ENCODE measurements around the gene H6PD. TPM values are rescaled to one million over a fixed set of nuclear protein-coding genes. Genes with fewer than 3 reads are reported as not detected.
A peak's percentile ranks its signal among the peaks of the same experiment; 100 is the strongest.

The H6PD gene
- total and polyA plus RNA-seq, 9 of the 15 experiments (the other 6 are each of a cell fraction or from before 2014, with no cell fraction given): 0.04 to 2.5 (median 0.95) TPM

DNA sequence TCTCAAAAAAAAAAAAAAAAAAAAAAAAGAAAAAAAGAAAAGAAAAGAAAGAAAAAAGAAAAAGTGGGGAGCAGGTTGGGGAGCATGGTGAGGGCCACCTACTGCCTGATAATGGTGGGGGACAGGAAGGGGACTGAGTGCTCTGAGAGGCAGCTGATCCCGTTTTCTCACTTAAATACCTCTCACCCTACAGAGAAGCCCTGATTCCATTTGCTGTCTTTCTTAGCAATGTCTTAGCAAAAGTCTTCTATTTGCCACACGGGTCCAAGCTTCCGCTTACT, 692 bp upstream of the H6PD start:
- peak overlapping the region; percentile 31 to 93; a peak in 2 of 4 replicates for H3K9ac ChIP-seq (ENCODE audit: insufficient read depth in 1 of 2, low read depth in 2 of 2, low read length in 2 of 2)
- intact Hi-C loops (cut with micrococcal nuclease): no loop called here
- WGBS (ENCODE audit: insufficient coverage, low coverage, missing lambda C conversion rate): 16% methylated on average over 3 of the region's 3 CpGs
- DNase-seq (ENCODE audit: extremely low read depth in 1 of 4, low spot score in 3 of 4) (no peak), FAIRE-seq (no peak), ATAC-seq (no peak)
- CTCF ChIA-PET (ENCODE audit: low intra/inter-chr PET ratio): interaction anchor here (0.7 kb wide), 1 partner anchor 181 kb away, joined by 4 read pairs; no protein-coding TSS in a partner anchor
- peak overlapping the region; percentile 84 for H2AFZ ChIP-seq (ENCODE audit: low read depth, low read length)
- in situ Hi-C loops (cut with MboI): no loop called here
- H3K79me2 ChIP-seq (ENCODE audit: control insufficient read depth, insufficient read depth, low read length): peaks cover 6% of the 10 kb centered on the region; the same call in 1 of the 3 replicates
- POLR2A ChIA-PET: interaction anchor here (0.7 to 3.2 kb wide), 4 partner anchors 10 to 473 kb away, joined by 3 to 13 read pairs (median 3); no protein-coding TSS in a partner anchor
- BruUV-seq (replicated peaks): no TSS peak
- peaks cover 12 to 30% of the 10 kb centered on the region in 2 experiments; a peak in 4 of 5 replicates for H3K27me3 ChIP-seq (ENCODE audit: control insufficient read depth in 2 of 2, insufficient read depth in 2 of 2, low read length in 2 of 2)
- no peaks in the 10 kb centered on the region for H3K9me3 ChIP-seq (replicated peaks; ENCODE audit: control insufficient read depth, insufficient read depth, low read depth, low read length)
- H3K4me1 ChIP-seq (replicated peaks in 1 of 2; ENCODE audit: control insufficient read depth in 2 of 2, insufficient read depth in 2 of 2, low read length in 2 of 2): peaks cover 12 to 21% of the 10 kb centered on the region in 2 experiments
- H4K20me1 ChIP-seq (replicated peaks; ENCODE audit: control insufficient read depth, insufficient read depth, low read length): peaks cover 3% of the 10 kb centered on the region; the same call in 1 of the 2 replicates
- peak overlapping the region; percentile 64 for H3K4me3 ChIP-seq
- no peak overlapping the region for H3K27ac ChIP-seq (ENCODE audit: extremely low read depth, low read depth, low read length)
- no peaks in the 10 kb centered on the region for H3K9me1 ChIP-seq (ENCODE audit: control insufficient read depth, insufficient read depth, low read length)
- TF ChIP-seq, protein P1, sequence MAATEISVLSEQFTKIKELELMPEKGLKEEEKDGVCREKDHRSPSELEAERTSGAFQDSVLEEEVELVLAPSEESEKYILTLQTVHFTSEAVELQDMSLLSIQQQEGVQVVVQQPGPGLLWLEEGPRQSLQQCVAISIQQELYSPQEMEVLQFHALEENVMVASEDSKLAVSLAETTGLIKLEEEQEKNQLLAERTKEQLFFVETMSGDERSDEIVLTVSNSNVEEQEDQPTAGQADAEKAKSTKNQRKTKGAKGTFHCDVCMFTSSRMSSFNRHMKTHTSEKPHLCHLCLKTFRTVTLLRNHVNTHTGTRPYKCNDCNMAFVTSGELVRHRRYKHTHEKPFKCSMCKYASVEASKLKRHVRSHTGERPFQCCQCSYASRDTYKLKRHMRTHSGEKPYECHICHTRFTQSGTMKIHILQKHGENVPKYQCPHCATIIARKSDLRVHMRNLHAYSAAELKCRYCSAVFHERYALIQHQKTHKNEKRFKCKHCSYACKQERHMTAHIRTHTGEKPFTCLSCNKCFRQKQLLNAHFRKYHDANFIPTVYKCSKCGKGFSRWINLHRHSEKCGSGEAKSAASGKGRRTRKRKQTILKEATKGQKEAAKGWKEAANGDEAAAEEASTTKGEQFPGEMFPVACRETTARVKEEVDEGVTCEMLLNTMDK (IDR thresholded peaks at IDR 0.05; ENCODE audit: borderline replicate concordance, insufficient read depth, low read depth, low read length, poor library complexity, severe bottlenecking): no peak
- TF ChIP-seq, protein P2, sequence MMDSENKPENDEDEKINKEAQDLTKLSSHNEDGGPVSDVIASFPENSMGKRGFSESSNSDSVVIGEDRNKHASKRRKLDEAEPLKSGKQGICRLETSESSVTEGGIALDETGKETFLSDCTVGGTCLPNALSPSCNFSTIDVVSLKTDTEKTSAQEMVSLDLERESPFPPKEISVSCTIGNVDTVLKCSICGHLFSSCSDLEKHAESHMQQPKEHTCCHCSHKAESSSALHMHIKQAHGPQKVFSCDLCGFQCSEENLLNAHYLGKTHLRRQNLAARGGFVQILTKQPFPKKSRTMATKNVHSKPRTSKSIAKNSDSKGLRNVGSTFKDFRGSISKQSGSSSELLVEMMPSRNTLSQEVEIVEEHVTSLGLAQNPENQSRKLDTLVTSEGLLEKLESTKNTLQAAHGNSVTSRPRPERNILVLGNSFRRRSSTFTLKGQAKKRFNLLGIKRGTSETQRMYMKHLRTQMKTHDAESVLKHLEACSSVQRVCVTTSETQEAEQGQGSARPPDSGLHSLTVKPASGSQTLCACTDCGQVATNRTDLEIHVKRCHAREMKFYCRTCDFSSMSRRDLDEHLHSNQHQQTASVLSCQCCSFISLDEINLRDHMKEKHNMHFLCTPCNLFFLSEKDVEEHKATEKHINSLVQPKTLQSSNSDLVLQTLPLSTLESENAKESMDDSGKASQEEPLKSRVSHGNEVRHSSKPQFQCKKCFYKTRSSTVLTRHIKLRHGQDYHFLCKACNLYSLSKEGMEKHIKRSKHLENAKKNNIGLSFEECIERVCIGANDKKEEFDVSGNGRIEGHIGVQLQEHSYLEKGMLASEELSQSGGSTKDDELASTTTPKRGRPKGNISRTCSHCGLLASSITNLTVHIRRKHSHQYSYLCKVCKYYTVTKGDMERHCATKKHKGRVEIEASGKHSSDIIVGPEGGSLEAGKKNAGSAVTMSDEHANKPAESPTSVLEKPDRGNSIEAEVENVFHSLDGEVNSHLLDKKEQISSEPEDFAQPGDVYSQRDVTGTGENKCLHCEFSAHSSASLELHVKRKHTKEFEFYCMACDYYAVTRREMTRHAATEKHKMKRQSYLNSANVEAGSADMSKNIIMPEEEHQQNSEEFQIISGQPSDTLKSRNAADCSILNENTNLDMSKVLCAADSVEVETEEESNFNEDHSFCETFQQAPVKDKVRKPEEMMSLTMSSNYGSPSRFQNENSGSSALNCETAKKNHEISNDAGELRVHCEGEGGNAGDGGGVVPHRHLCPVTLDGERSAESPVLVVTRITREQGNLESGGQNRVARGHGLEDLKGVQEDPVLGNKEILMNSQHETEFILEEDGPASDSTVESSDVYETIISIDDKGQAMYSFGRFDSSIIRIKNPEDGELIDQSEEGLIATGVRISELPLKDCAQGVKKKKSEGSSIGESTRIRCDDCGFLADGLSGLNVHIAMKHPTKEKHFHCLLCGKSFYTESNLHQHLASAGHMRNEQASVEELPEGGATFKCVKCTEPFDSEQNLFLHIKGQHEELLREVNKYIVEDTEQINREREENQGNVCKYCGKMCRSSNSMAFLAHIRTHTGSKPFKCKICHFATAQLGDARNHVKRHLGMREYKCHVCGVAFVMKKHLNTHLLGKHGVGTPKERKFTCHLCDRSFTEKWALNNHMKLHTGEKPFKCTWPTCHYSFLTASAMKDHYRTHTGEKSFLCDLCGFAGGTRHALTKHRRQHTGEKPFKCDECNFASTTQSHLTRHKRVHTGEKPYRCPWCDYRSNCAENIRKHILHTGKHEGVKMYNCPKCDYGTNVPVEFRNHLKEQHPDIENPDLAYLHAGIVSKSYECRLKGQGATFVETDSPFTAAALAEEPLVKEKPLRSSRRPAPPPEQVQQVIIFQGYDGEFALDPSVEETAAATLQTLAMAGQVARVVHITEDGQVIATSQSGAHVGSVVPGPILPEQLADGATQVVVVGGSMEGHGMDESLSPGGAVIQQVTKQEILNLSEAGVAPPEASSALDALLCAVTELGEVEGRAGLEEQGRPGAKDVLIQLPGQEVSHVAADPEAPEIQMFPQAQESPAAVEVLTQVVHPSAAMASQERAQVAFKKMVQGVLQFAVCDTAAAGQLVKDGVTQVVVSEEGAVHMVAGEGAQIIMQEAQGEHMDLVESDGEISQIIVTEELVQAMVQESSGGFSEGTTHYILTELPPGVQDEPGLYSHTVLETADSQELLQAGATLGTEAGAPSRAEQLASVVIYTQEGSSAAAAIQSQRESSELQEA (IDR thresholded peaks at IDR 0.05; ENCODE audit: low read depth): 0 out of 2 replicates have a peak, but pooled peaks have one; percentile 51
- TF ChIP-seq, protein P3, sequence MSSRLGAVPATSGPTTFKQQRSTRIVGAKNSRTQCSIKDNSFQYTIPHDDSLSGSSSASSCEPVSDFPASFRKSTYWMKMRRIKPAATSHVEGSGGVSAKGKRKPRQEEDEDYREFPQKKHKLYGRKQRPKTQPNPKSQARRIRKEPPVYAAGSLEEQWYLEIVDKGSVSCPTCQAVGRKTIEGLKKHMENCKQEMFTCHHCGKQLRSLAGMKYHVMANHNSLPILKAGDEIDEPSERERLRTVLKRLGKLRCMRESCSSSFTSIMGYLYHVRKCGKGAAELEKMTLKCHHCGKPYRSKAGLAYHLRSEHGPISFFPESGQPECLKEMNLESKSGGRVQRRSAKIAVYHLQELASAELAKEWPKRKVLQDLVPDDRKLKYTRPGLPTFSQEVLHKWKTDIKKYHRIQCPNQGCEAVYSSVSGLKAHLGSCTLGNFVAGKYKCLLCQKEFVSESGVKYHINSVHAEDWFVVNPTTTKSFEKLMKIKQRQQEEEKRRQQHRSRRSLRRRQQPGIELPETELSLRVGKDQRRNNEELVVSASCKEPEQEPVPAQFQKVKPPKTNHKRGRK (tag; IDR thresholded peaks at IDR 0.05): peak; percentile 82
- TF ChIP-seq DIDO1 (tag; IDR thresholded peaks at IDR 0.05; ENCODE audit: low read depth): 0 out of 2 replicates have a peak, but pooled peaks have one; percentile 12
- TF ChIP-seq, protein P4, sequence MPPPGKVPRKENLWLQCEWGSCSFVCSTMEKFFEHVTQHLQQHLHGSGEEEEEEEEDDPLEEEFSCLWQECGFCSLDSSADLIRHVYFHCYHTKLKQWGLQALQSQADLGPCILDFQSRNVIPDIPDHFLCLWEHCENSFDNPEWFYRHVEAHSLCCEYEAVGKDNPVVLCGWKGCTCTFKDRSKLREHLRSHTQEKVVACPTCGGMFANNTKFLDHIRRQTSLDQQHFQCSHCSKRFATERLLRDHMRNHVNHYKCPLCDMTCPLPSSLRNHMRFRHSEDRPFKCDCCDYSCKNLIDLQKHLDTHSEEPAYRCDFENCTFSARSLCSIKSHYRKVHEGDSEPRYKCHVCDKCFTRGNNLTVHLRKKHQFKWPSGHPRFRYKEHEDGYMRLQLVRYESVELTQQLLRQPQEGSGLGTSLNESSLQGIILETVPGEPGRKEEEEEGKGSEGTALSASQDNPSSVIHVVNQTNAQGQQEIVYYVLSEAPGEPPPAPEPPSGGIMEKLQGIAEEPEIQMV (tag; conservative IDR thresholded peaks at IDR 0.05; ENCODE audit: low read depth): no peak
- H3K36me3 ChIP-seq (ENCODE audit: control insufficient read depth, insufficient read depth, low read length): no peaks in the 10 kb centered on the region
- peak overlapping the region; percentile 71 for H3K4me2 ChIP-seq (ENCODE audit: insufficient read depth, low read length)
